Mesenchymal stem cell (in vitro differentiated cells and primary cell): Measurements from ENCODE around the gene C22orf23.

Experiments
- DNase-seq: peaks from one replicate; pipeline ENCODE4 v3.0.0-alpha.2; 2013
- H2AFZ ChIP-seq: one replicate; pipeline ENCODE4 v1.6.1; 2013; ENCODE audit warnings: low read depth, mild to moderate bottlenecking, control low read depth, inconsistent platforms, low read length, moderate library complexity
- H2AK5ac ChIP-seq: 2 replicates; pipeline ENCODE4 v1.6.1; 2013; ENCODE audit warnings: low read length, moderate library complexity, mild to moderate bottlenecking, inconsistent platforms; ENCODE audit not compliant: severe bottlenecking
- H2BK120ac ChIP-seq: one replicate; pipeline ENCODE4 v1.6.1; 2013; ENCODE audit warnings: low read depth, mild to moderate bottlenecking, inconsistent platforms, low read length, moderate library complexity
- H2BK12ac ChIP-seq, 2 experiments: one replicate each; pipeline ENCODE4 v1.6.1; 2013; ENCODE audit warnings: inconsistent platforms in 2 of 2, low read length in 2 of 2, mild to moderate bottlenecking in 2 of 2, moderate library complexity in 2 of 2, control low read depth in 1 of 2
- H2BK15ac ChIP-seq: one replicate; pipeline ENCODE4 v1.6.1; 2013; ENCODE audit warnings: mild to moderate bottlenecking, low read depth, inconsistent platforms; ENCODE audit not compliant: poor library complexity, severe bottlenecking
- H2BK5ac ChIP-seq: 2 replicates; pipeline ENCODE4 v1.6.1; 2013; ENCODE audit warnings: low read depth, mild to moderate bottlenecking, low read length, control low read depth, inconsistent platforms; ENCODE audit not compliant: poor library complexity, severe bottlenecking
- H3K14ac ChIP-seq, 2 experiments: one replicate each; pipeline ENCODE4 v1.6.1; 2013; ENCODE audit warnings: inconsistent platforms in 2 of 2, low read length in 2 of 2, control low read depth in 1 of 2, mild to moderate bottlenecking in 1 of 2, moderate library complexity in 1 of 2
- H3K18ac ChIP-seq, 2 experiments: one replicate each; pipeline ENCODE4 v1.6.1; 2013; ENCODE audit warnings: inconsistent platforms in 2 of 2, low read length in 2 of 2, control low read depth in 1 of 2, low read depth in 1 of 2, mild to moderate bottlenecking in 1 of 2
- H3K23ac ChIP-seq, 2 experiments: one replicate each; pipeline ENCODE4 v1.6.1; 2013; ENCODE audit warnings: inconsistent platforms in 2 of 2, low read length in 2 of 2, mild to moderate bottlenecking in 2 of 2, moderate library complexity in 2 of 2, control low read depth in 1 of 2
- H3K27ac ChIP-seq: 2 replicates; pipeline ENCODE4 v1.5.1; 2013; ENCODE audit warnings: mild to moderate bottlenecking, moderate library complexity, low read length, control low read depth, inconsistent platforms; ENCODE audit not compliant: poor library complexity, severe bottlenecking
- H3K27me3 ChIP-seq, 2 experiments: 2 replicates each; pipeline versions ENCODE4 v1.6.1 to v1.7.0; 2013; ENCODE audit warnings: low read length in 2 of 2, mild to moderate bottlenecking in 2 of 2, moderate library complexity in 2 of 2, control low read depth in 1 of 2, inconsistent platforms in 1 of 2; ENCODE audit not compliant: control insufficient read depth in 1 of 2, insufficient read depth in 1 of 2
- H3K36me3 ChIP-seq, 2 experiments: 2 replicates each; pipeline versions ENCODE4 v1.6.1 to v1.7.0; 2013; ENCODE audit warnings: low read length in 2 of 2, control low read depth in 1 of 2, inconsistent platforms in 1 of 2, low read depth in 1 of 2, mild to moderate bottlenecking in 1 of 2; ENCODE audit not compliant: insufficient read depth in 2 of 2, control insufficient read depth in 1 of 2
- H3K4ac ChIP-seq, 2 experiments: one replicate each; pipeline ENCODE4 v1.6.1; 2013; ENCODE audit warnings: inconsistent platforms in 2 of 2, low read length in 2 of 2, mild to moderate bottlenecking in 2 of 2, moderate library complexity in 2 of 2, control low read depth in 1 of 2, low read depth in 1 of 2
- H3K4me1 ChIP-seq: 2 replicates; pipeline ENCODE4 v1.6.1; 2013; ENCODE audit warnings: low read depth, low read length, control low read depth; ENCODE audit not compliant: control insufficient read depth, insufficient read depth
- H3K4me2 ChIP-seq: 2 replicates; pipeline ENCODE4 v1.6.1; 2013; ENCODE audit warnings: low read length, mild to moderate bottlenecking, inconsistent platforms; ENCODE audit not compliant: poor library complexity, severe bottlenecking
- H3K4me3 ChIP-seq, 2 experiments: 2 replicates each; pipeline versions ENCODE4 v1.5.1 to v1.7.0; 2013; ENCODE audit warnings: low read length in 2 of 2, mild to moderate bottlenecking in 2 of 2, control low read depth in 1 of 2, low read depth in 1 of 2; ENCODE audit not compliant: insufficient read depth in 1 of 2
- H3K79me1 ChIP-seq: replicated peaks from 2 replicates; pipeline ENCODE4 v1.6.1; 2013; ENCODE audit warnings: mild to moderate bottlenecking, control low read depth, low read length, inconsistent platforms; ENCODE audit not compliant: poor library complexity, severe bottlenecking
- H3K9ac ChIP-seq: 2 replicates; pipeline ENCODE4 v1.7.0; 2013; ENCODE audit warnings: mild to moderate bottlenecking, low read length, moderate library complexity
- H3K9me3 ChIP-seq: 2 replicates; pipeline ENCODE4 v1.7.0; 2013; ENCODE audit warnings: mild to moderate bottlenecking, low read length; ENCODE audit not compliant: control insufficient read depth
- H4K8ac ChIP-seq: one replicate; pipeline ENCODE4 v1.6.1; 2013; ENCODE audit warnings: inconsistent platforms, mild to moderate bottlenecking, low read length, moderate library complexity
- H4K91ac ChIP-seq: one replicate; pipeline ENCODE4 v1.6.1; 2013; ENCODE audit warnings: mild to moderate bottlenecking, low read length, inconsistent platforms
- WGBS: methylation state at CpG from one replicate; pipeline ENCODE4 v1.1.7; 2013; ENCODE audit warnings: mixed read lengths; 5-methylcytosine and 5-hydroxymethylcytosine counted together

The C22orf23 gene

DNA sequence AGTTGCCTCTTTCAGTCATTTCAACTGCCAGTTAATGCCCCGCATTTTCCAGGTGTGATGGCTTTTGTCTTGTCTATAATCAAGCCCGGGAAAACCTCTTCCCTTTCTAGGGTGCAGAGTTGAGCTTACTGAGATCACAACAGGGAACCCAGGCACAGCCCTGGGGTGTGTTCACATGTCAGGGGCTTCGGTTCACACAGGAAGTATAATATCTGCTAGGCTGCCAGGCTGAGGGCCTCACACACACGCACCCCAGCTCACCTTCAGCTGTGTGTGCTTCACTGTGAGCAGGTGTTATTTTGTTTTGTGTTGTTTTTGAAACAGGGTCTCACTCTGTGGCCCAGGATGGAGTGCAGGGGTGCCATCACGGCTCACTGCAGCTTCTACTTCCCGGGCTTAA lies 40.6 kb upstream of the C22orf23 start:
- Histone ChIP-seq H3K79me1 (no peaks in the 10 kb centered on the region), H3K4me3 (no peak overlapping the region), H3K27me3 (peaks cover 18 to 35% of the 10 kb centered on the region in 2 experiments), H3K9me3 (no peaks in the 10 kb centered on the region), H2AFZ (no peak overlapping the region), H4K91ac (no peak overlapping the region), H3K14ac (no peak overlapping the region), H2AK5ac (no peak overlapping the region), H3K9ac (no peak overlapping the region), H2BK5ac (no peak overlapping the region), H4K8ac (no peak overlapping the region), H3K4me2 (no peak overlapping the region), H3K4me1 (peaks cover 2% of the 10 kb centered on the region), H3K27ac (no peak overlapping the region), H2BK12ac (no peak overlapping the region), H3K23ac (no peak overlapping the region), H3K18ac (no peak overlapping the region), H2BK120ac (no peak overlapping the region), H2BK15ac (no peak overlapping the region), H3K4ac (no peak overlapping the region), H3K36me3 (no peaks in the 10 kb centered on the region)
- DNase-seq, result no peak
- WGBS, result 95% methylated on average over 4 of the region's 6 CpGs

DNA sequence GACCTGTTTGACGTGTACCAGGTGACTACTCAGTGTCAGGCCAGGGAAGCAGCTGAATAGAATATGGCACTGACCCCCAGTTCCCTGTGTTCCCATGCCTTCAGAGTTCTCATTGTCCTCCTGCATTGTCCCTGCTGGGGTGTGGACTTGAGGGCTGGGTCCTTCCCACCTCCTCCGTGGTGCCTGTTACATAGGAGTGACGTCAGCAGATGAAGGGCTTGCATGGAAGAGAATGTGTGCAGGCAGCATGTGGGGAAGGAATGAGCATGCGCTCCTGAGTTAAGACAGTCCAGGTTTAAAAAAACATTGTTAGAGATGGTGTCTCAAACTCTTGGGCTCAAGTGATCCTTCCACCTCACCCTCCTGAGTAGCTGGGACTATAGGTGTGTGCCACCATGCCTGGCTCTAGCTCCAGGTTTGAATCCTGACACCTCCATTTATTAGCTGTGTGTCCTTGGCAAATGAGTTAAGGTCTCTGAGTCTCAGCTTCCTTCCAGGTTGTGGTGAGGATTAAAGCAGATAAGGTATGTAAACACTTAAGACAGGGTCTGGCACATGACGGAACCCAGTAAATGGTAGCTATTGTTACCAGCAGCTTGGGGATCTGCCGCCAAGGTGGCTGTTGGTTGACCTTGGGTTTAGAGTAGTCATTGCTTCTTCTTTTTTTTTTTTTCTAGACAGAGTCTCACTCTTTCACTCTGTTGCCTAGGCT lies 38.5 kb upstream of the C22orf23 start:
- no peak overlapping the region for H3K27ac ChIP-seq
- no peak overlapping the region for H2BK15ac ChIP-seq
- no peak overlapping the region for H2AFZ ChIP-seq
- WGBS, result 85% methylated on average over 6 of the region's 6 CpGs
- peak overlapping the region in 1 of 2 experiments; percentile 64 for H3K14ac ChIP-seq
- H3K27me3 ChIP-seq, result peaks cover 3 to 31% of the 10 kb centered on the region in 2 experiments
- H4K91ac ChIP-seq, result no peak overlapping the region
- no peaks in the 10 kb centered on the region for H3K9me3 ChIP-seq
- H4K8ac ChIP-seq, result no peak overlapping the region
- H2BK120ac ChIP-seq, result no peak overlapping the region
- no peak overlapping the region for H3K9ac ChIP-seq
- H3K79me1 ChIP-seq, result no peaks in the 10 kb centered on the region
- no peak overlapping the region for H3K4ac ChIP-seq
- H2AK5ac ChIP-seq, result no peak overlapping the region
- no peaks in the 10 kb centered on the region for H3K4me1 ChIP-seq
- H3K4me3 ChIP-seq, result no peak overlapping the region
- no peak overlapping the region for H2BK5ac ChIP-seq
- no peak overlapping the region for H3K4me2 ChIP-seq
- H3K36me3 ChIP-seq, result no peaks in the 10 kb centered on the region
- H2BK12ac ChIP-seq, result no peak overlapping the region
- no peak overlapping the region for H3K18ac ChIP-seq
- no peak for DNase-seq
- H3K23ac ChIP-seq, result no peak overlapping the region

DNA sequence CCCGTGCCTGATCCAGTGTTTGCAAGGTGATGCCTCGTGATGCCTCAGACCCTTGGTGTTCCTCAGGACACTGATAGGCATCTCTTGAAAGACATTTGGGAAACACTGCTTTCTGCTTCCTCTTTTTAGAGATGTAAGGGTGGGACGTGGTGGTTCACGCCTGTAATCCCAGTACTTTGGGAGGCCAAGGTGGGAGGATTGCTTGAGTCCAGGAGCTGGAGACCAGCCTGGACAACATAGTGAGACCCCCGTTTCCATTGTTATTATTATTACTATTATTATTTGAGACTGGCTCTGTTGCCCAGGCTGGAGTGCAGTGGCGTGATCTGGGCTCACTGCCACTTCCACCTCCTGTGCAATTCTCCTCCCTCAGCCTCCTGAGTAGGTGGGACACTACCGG lies 37.5 kb upstream of the C22orf23 start:
- Histone ChIP-seq H3K27ac (no peak overlapping the region), H3K18ac (no peak overlapping the region), H3K23ac (no peak overlapping the region), H3K4me1 (no peaks in the 10 kb centered on the region), H4K91ac (no peak overlapping the region), H2BK120ac (no peak overlapping the region), H3K4me3 (no peak overlapping the region), H3K4ac (no peak overlapping the region), H2BK12ac (no peak overlapping the region), H3K14ac (no peak overlapping the region), H2AK5ac (no peak overlapping the region), H3K4me2 (no peak overlapping the region), H3K79me1 (no peaks in the 10 kb centered on the region), H2BK5ac (no peak overlapping the region), H3K9ac (no peak overlapping the region), H3K27me3 (peaks cover under 1 to 21% of the 10 kb centered on the region in 2 experiments), H4K8ac (no peak overlapping the region), H3K9me3 (no peaks in the 10 kb centered on the region), H2AFZ (no peak overlapping the region), H2BK15ac (no peak overlapping the region), H3K36me3 (peaks cover 0 to 5% of the 10 kb centered on the region in 2 experiments)
- DNase-seq, result no peak
- WGBS, result 91% methylated on average over 5 of the region's 7 CpGs

DNA sequence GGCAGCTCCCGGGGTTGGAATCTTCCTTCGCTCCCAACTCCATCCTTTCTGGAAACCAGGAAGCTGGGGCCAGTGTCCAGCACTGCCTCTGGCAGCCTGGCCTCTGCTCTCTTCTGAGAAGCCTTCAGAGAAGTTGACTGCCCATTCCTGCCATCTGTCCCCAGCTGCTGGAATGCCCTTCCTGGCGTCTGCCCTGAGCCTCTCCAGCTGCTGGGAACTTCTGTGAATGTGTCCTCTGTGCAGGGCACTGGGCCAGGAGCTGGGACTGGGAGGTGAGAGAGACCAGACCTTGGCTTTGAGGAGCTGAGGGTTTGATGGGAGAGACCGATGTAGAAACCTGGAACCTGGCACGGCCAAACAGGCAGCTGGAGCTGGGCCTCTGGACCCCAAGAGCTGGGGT lies 36.9 kb upstream of the C22orf23 start:
- H2BK5ac ChIP-seq, result no peak overlapping the region
- H3K4ac ChIP-seq, result no peak overlapping the region
- H2AFZ ChIP-seq, result no peak overlapping the region
- H4K8ac ChIP-seq, result no peak overlapping the region
- 88% methylated on average over 5 of the region's 5 CpGs for WGBS
- no peak overlapping the region for H3K18ac ChIP-seq
- H2BK15ac ChIP-seq, result no peak overlapping the region
- no peaks in the 10 kb centered on the region for H3K9me3 ChIP-seq
- H3K23ac ChIP-seq, result no peak overlapping the region
- peaks cover 0 to 5% of the 10 kb centered on the region in 2 experiments for H3K36me3 ChIP-seq
- H2BK12ac ChIP-seq, result no peak overlapping the region
- no peak for DNase-seq
- H3K4me1 ChIP-seq, result no peaks in the 10 kb centered on the region
- no peak overlapping the region for H4K91ac ChIP-seq
- no peak overlapping the region for H2AK5ac ChIP-seq
- H3K27me3 ChIP-seq, result peaks cover 0 to 16% of the 10 kb centered on the region in 2 experiments
- H3K4me3 ChIP-seq, result no peak overlapping the region
- no peak overlapping the region for H3K4me2 ChIP-seq
- H3K9ac ChIP-seq, result no peak overlapping the region
- no peak overlapping the region for H3K14ac ChIP-seq
- no peak overlapping the region for H2BK120ac ChIP-seq
- no peaks in the 10 kb centered on the region for H3K79me1 ChIP-seq
- no peak overlapping the region for H3K27ac ChIP-seq
